DND-41 (cell line): Measurements from ENCODE around the gene BCR.

ENCODE experiments used
- ATAC-seq: fragments of 200-7000 bp; cut with Tn5 transposase; 3 replicates; pipeline ENCODE4 v1.9.1; 2021; ENCODE audit warnings: low read depth; ENCODE audit not compliant: insufficient read depth
- DNase-seq: peaks from one replicate; pipeline ENCODE4 v3.0.0-alpha.2; 2020
- H2AFZ ChIP-seq: 2 replicates; pipeline ENCODE4 v1.6.0; 2012; ENCODE audit warnings: low read depth, low read length
- H3K27ac ChIP-seq: 2 replicates; pipeline ENCODE4 v1.5.1; 2012; ENCODE audit warnings: low read length, inconsistent platforms
- H3K27me3 ChIP-seq: fragments of 200-600 bp; sonication (generic); 2 replicates; pipeline ENCODE4 v1.6.0; 2012; ENCODE audit warnings: low read length, mild to moderate bottlenecking, inconsistent platforms; ENCODE audit not compliant: insufficient read depth, poor library complexity
- H3K36me3 ChIP-seq: 2 replicates; pipeline ENCODE4 v1.5.1; 2012; ENCODE audit warnings: low read length, inconsistent platforms; ENCODE audit not compliant: insufficient read depth
- H3K4me1 ChIP-seq: 2 replicates; pipeline ENCODE4 v1.5.1; 2012; ENCODE audit warnings: mild to moderate bottlenecking, low read length; ENCODE audit not compliant: insufficient read depth
- H3K4me2 ChIP-seq: 2 replicates; pipeline ENCODE4 v1.6.0; 2012; ENCODE audit warnings: mild to moderate bottlenecking, moderate library complexity, low read length, inconsistent platforms; ENCODE audit not compliant: insufficient read depth
- H3K4me3 ChIP-seq, 2 experiments: fragments of 200-600 bp in 1 of 2; shearing (Covaris generic) in 1 of 2; 2 replicates each; pipeline ENCODE4 v1.5.1; 2012 to 2016; ENCODE audit warnings: inconsistent platforms in 2 of 2, low read length in 2 of 2, mild to moderate bottlenecking in 2 of 2, low read depth in 1 of 2, moderate library complexity in 1 of 2
- H3K79me2 ChIP-seq: 2 replicates; pipeline ENCODE4 v1.6.0; 2012; ENCODE audit warnings: low read length, inconsistent platforms; ENCODE audit not compliant: insufficient read depth
- H3K9ac ChIP-seq: 2 replicates; pipeline ENCODE4 v1.6.0; 2012; ENCODE audit warnings: low read depth, mild to moderate bottlenecking, inconsistent platforms, low read length, moderate library complexity
- H3K9me3 ChIP-seq: 2 replicates; pipeline ENCODE4 v1.5.1; 2012; ENCODE audit warnings: low read length, moderate library complexity, mild to moderate bottlenecking, inconsistent platforms; ENCODE audit not compliant: insufficient read depth, severe bottlenecking
- H4K20me1 ChIP-seq: 2 replicates; pipeline ENCODE4 v1.6.0; 2012; ENCODE audit warnings: low read length; ENCODE audit not compliant: insufficient read depth
- CTCF ChIP-seq: IDR thresholded peaks from 2 replicates; pipeline ENCODE4 v1.5.1; 2012; ENCODE audit warnings: borderline replicate concordance, low read length, moderate library complexity, mild to moderate bottlenecking; ENCODE audit not compliant: poor library complexity, severe bottlenecking; ENCODE audit errors: extremely low read depth
- EZH2 ChIP-seq: IDR thresholded peaks from 3 replicates; pipeline ENCODE4 v1.6.1; 2012; ENCODE audit warnings: borderline replicate concordance, low read depth, mild to moderate bottlenecking, moderate library complexity, low read length, inconsistent platforms; ENCODE audit not compliant: severe bottlenecking

Gene BCR

GRCh38 chr22:23357053-23357452, 176.7 kb downstream of the BCR start:
- DNase-seq (no peak), ATAC-seq (no peak)
- H3K27ac ChIP-seq, result no peak overlapping the region
- H3K4me2 ChIP-seq, result no peak overlapping the region
- no peaks in the 10 kb centered on the region for H3K79me2 ChIP-seq
- H3K9ac ChIP-seq, result no peak overlapping the region
- TF ChIP-seq EZH2 (no peak), CTCF (no peak)
- no peak overlapping the region for H2AFZ ChIP-seq
- H4K20me1 ChIP-seq, result no peaks in the 10 kb centered on the region
- H3K9me3 ChIP-seq, result no peaks in the 10 kb centered on the region
- H3K36me3 ChIP-seq, result no peaks in the 10 kb centered on the region
- no peaks in the 10 kb centered on the region for H3K4me1 ChIP-seq
- no peak overlapping the region for H3K4me3 ChIP-seq
- no peaks in the 10 kb centered on the region for H3K27me3 ChIP-seq

GRCh38 chr22:23359583-23360123, 179.3 kb downstream of the BCR start:
- no peak for TF ChIP-seq EZH2
- TF ChIP-seq CTCF, result no peak
- Histone ChIP-seq H4K20me1 (no peaks in the 10 kb centered on the region), H2AFZ (no peak overlapping the region), H3K4me3 (no peak overlapping the region), H3K9ac (no peak overlapping the region), H3K4me2 (no peak overlapping the region), H3K9me3 (no peaks in the 10 kb centered on the region), H3K27ac (no peak overlapping the region), H3K4me1 (no peaks in the 10 kb centered on the region), H3K79me2 (no peaks in the 10 kb centered on the region), H3K27me3 (no peaks in the 10 kb centered on the region), H3K36me3 (no peaks in the 10 kb centered on the region)
- no peak for ATAC-seq
- DNase-seq, result no peak

- Histone ChIP-seq H3K4me2 (no peak overlapping the region), H3K27me3 (peaks cover 10% of the 10 kb centered on the region), H2AFZ (no peak overlapping the region), H3K9ac (no peak overlapping the region), H3K9me3 (no peaks in the 10 kb centered on the region), H3K36me3 (no peaks in the 10 kb centered on the region), H3K27ac (no peak overlapping the region), H4K20me1 (no peaks in the 10 kb centered on the region), H3K4me1 (no peaks in the 10 kb centered on the region), H3K79me2 (no peaks in the 10 kb centered on the region), H3K4me3 (no peak overlapping the region)
- no peak for DNase-seq
- TF ChIP-seq EZH2 (no peak), CTCF (no peak)
- no peak for ATAC-seq
These were observed 181.4 kb downstream of the BCR start for GRCh38 chr22:23361676-23362075.

- no peak overlapping the region for H2AFZ ChIP-seq
- DNase-seq (no peak), ATAC-seq (no peak)
- H3K27ac ChIP-seq, result no peak overlapping the region
- H3K4me3 ChIP-seq, result no peak overlapping the region
- no peak overlapping the region for H3K9ac ChIP-seq
- H3K27me3 ChIP-seq, result peaks cover 18% of the 10 kb centered on the region
- H3K4me1 ChIP-seq, result no peaks in the 10 kb centered on the region
- H3K9me3 ChIP-seq, result no peaks in the 10 kb centered on the region
- H3K4me2 ChIP-seq, result no peak overlapping the region
- no peaks in the 10 kb centered on the region for H3K79me2 ChIP-seq
- TF ChIP-seq EZH2, result no peak
- no peak for TF ChIP-seq CTCF
- no peaks in the 10 kb centered on the region for H3K36me3 ChIP-seq
- no peaks in the 10 kb centered on the region for H4K20me1 ChIP-seq
These were observed 183.4 kb downstream of the BCR start for GRCh38 chr22:23363683-23364082.
